Stimulated activated CD8-positive, alpha-beta memory T cell treated with anti-CD3 and anti-CD28 coated beads, Interleukin-15, amount 100 ng/mL, for 24 hours (primary cell): ENCODE results near the gene CACNA1E.

ENCODE experiments used
- DNase-seq: peaks from one replicate; pipeline ENCODE4 v3.0.0-alpha.2; 2020; ENCODE audit warnings: low read depth

Gene CACNA1E

GRCh38 chr1:181484821-181485220 is 1.5 kb downstream of the CACNA1E start:
- DNase-seq, result no peak

- no peak for DNase-seq
Observed at GRCh38 chr1:181485287-181486097, 2.2 kb downstream of the CACNA1E start.

- no peak for DNase-seq
Observed at GRCh38 chr1:181486098-181486420, 2.7 kb downstream of the CACNA1E start.

- no peak for DNase-seq
Observed at GRCh38 chr1:181488866-181489265, 5.5 kb downstream of the CACNA1E start.

- DNase-seq, result no peak
Observed at GRCh38 chr1:181490276-181490675, 7.0 kb downstream of the CACNA1E start.

- DNase-seq, result no peak
Observed at GRCh38 chr1:181490740-181491712, 7.7 kb downstream of the CACNA1E start.

- DNase-seq, result no peak
Observed at GRCh38 chr1:181493166-181493565, 9.8 kb downstream of the CACNA1E start.

GRCh38 chr1:181493885-181494284 is 10.6 kb downstream of the CACNA1E start:
- no peak for DNase-seq

GRCh38 chr1:181496759-181497158 is 13.4 kb downstream of the CACNA1E start:
- DNase-seq, result no peak

GRCh38 chr1:181497870-181498269 is 14.6 kb downstream of the CACNA1E start:
- DNase-seq, result no peak

GRCh38 chr1:181499825-181500224 is 16.5 kb downstream of the CACNA1E start:
- DNase-seq, result no peak

GRCh38 chr1:181500636-181501035 is 17.3 kb downstream of the CACNA1E start:
- no peak for DNase-seq

- DNase-seq, result no peak
Observed at GRCh38 chr1:181501612-181502011, 18.3 kb downstream of the CACNA1E start.

GRCh38 chr1:181503171-181503810 is 20.0 kb downstream of the CACNA1E start:
- DNase-seq, result no peak

GRCh38 chr1:181504399-181504842 is 21.1 kb downstream of the CACNA1E start:
- no peak for DNase-seq

- DNase-seq, result no peak
Observed at GRCh38 chr1:181506563-181507353, 23.4 kb downstream of the CACNA1E start.

- no peak for DNase-seq
Observed at GRCh38 chr1:181508486-181509165, 25.3 kb downstream of the CACNA1E start.

- DNase-seq, result no peak
Observed at GRCh38 chr1:181513786-181514297, 30.5 kb downstream of the CACNA1E start.

- no peak for DNase-seq
Observed at GRCh38 chr1:181514298-181515290, 31.3 kb downstream of the CACNA1E start.

- no peak for DNase-seq
Observed at GRCh38 chr1:181516706-181517105, 33.4 kb downstream of the CACNA1E start.
